Activated CD4-positive, CD25-positive, alpha-beta regulatory T cell (primary cell): ENCODE results near the gene P3H4.

Experiments used
- DNase-seq, 4 experiments: peaks; one replicate each; lab custom pipeline; 2025; lab: John Stamatoyannopoulos, UW

P3H4 gene

GRCh38 chr17:41821776-41822175, 10.0 kb upstream of the P3H4 start:
- DNase-seq: no peak

GRCh38 chr17:41818024-41818423, 6.3 kb upstream of the P3H4 start:
- DNase-seq: no peak

DNA sequence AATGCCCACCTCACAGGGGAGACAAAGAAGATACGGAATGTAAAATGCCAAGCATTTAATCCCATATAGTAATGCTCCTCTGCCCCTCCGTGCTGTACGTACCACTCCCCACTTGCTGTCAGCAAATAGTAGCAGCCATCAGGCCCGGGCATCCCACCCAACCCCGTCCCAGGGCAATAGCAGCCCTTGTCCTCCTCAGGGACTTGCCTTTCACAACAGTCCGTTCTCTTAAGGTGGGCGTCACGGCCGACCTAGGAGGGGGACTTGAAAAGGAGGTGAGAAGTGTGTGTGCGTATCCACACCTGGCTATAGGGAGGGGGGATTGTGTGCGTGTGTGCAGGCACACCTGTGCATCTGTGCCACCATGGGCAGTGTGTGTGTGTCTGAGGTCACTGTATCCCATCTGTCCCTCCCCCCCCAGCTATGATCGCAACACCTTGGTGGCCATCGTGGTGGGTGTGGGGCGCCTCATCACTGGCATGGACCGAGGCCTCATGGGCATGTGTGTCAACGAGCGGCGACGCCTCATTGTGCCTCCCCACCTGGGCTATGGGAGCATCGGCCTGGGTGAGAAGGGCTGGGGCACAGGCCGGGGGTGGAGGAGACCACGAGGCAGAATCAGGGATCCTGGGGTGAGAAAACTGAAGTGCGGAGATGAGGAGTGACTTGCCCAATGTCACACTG, 5.0 kb upstream of the P3H4 start:
- no peak for DNase-seq

GRCh38 chr17:41814195-41814594, 2.4 kb upstream of the P3H4 start:
- no peak for DNase-seq

DNA sequence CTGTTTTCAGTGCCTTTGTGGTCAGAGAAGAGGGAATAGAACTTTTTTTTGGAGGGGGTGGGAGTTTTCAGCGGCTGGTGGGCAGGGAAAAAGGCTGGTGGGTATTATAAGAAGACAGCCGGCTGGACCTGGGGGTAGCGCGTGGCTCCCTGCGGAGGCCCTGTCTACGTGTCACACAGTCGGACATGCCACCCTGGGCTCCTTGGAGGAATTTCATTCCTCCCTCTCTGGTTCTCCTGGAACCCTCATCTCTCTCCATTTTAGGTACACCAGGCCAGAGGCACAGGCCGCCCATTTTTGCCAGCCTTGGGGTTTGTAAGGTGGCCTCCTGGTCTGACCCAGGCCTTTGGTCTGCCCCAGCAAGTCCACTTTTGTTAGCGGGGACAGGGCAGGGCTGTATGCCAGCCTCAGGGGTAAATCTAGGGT, 2.0 kb upstream of the P3H4 start:
- DNase-seq: no peak

GRCh38 chr17:41813152-41813680, 1.5 kb upstream of the P3H4 start:
- DNase-seq: no peak

- peak in 1 of 4 experiments; percentile 19 for DNase-seq
Observed at GRCh38 chr17:41812381-41813151, 817 bp upstream of the P3H4 start, which contains the start of gene FKBP10. Gene FKBP10 (plus strand): TSS chr17:41813004. CDS start chr17:41813035, 31 bp downstream.

DNA sequence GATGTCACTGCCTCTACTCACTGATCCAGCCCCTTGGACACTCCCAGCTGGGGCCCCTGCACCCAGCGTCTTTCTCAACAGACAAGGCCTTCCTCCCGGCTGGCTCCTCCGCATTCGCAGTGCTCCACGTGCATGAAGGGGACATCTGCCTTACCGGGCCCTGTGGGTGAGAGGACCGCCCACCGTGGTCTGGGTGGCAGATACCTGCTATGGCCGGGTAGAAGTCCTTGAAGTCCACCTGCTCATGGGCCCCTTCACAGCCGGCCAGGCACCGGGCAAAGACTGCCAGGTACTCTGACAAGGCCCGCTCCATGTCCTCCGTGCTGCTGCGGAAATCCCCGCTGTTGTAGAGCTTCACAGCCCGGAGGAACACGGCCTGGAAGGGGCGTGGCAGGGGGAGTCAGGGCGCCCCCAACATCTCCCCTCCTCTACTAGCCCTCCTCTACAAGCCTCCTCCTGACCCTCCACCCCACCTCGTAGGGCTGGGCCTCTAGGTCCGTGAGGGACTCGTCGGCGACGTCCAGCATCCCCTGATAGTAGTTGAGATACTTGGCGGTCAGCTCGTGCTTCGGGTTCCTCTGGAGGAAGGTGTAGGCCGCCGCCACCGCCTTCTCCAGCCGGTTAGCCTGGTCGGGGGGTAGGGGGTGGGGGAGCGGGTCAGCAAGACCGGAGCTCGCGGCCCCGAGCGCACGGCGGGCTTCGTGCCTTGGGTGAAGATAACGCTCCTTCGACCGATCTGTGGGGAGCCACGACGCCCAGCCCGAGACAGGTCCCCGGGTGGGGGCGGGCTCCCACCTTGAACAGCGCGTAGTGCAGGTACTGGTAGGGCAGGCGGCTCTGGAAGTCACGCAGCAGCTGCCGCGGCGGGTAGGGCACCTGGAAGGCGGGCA, 845 bp downstream of the P3H4 start:
- peak in 1 of 4 experiments; percentile 10 for DNase-seq

- no peak for DNase-seq
Observed at GRCh38 chr17:41806685-41807445, 4.9 kb downstream of the P3H4 start.

GRCh38 chr17:41803049-41804020, 8.4 kb downstream of the P3H4 start:
- no peak for DNase-seq

- DNase-seq: peak; percentile 53 to 69 (median 64)
Observed at GRCh38 chr17:41801374-41802271, 10.1 kb downstream of the P3H4 start.

DNA sequence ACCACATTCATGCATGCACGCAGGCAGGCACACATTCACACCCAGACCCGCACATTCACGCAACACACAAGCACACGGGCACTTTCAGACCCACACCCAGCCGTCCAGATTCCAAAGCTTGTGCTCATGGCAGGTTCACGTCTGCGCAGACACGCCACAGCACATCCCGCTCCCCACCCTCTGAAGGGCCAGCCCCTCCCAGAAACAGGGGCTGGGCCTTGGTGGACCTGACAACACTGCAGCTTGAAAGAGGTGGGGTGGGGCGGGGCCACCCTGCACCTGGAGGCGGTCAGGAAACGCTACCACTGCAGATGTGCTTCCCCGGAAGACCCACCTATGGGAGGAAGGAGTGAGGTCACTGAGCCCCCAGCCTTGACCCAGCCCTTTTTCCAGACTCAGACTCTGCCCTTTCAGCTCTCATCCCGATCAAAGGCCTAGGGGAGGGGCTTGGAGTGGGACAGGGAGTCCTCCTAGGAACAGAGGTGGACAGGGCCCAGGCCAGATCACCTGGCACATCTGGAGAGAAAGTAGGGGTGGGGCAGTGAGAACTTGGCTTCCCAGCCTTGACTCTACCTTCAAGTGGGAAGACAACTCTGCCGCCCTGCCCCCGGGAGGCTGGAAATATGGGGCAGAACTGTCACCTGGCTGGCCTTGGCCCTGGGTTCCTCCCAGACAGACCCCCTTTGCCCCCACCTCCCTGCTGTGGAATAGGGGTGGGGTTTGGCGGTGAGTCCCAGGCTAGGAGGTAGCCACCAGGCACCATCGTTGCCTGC, 11.0 kb downstream of the P3H4 start:
- no peak for DNase-seq

DNA sequence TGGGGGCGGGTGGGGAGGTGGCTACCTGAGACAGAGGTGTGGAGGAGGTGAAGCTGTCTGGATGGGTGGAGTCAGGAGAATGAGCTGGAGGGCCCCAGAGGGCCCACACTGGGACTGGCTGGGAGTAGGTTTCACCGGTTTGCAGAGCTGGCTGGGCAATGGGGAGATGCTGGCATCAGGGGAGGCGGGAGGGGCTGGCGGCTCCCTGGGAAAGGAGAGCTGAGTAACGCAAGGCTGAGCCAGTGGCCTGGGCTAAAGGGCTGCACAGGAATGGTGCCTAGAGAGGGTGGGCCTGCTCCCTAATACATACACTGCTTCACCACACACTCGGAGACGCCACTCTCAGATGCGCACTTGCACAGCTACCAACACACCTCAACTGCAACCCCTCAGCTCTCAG, 12.4 kb downstream of the P3H4 start:
- no peak for DNase-seq

DNA sequence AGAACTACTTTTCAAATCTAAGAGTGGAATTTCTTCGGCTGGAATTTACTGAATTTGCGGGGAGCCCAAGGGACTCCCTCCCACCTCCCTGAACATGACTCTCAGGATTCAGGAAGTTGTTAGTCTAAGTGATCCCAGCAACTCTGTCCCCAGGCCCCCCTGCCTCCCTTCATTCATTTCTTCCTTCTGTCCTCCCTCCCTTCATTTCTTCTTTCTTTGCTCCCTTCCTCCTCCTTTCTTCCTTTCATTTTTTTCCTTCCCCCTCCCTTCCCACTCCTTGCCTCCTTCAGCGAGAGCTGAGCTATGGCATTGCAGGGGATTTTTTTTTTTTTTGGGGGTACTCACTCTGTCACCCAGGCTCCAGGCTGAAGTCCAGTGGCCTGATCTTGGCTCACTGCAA, 14.4 kb downstream of the P3H4 start:
- no peak for DNase-seq

DNA sequence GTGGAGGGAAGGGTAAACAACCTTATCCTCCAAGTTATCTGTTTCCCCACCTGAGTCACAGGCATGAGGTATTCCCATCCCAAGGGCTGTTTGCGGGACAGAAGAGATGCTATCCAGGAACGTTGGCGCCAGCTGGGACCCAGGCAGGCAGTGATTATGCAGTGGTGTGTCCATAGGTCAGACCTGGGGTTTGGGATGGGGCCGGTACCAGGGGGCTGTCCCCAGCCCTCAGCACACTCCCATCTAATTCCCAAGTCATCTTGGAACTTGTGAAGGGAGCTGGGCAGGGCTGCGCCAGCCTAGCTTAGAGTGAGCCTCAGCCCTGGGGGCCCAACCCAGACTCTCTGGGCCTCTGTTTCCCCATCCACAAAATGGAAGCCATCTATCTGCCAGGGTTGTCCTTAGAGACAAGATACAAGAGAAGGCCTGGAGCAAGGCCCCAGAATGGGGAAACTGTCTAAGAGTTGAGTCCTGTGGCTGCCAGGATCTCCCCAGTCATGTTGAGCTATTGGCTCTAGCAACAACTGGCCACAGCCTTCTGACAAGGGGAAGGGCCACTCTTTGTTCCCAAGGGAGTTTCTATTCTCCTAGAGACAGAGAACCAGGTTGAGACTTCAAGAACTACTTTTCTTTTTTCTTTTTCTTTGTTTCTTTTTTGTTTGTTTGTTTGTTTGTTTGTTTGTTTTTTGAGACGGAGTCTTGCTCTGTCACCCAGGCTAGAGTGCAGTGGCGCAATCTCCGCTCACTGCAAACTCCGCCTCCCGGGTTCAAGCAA, 15.4 kb downstream of the P3H4 start:
- no peak for DNase-seq

DNA sequence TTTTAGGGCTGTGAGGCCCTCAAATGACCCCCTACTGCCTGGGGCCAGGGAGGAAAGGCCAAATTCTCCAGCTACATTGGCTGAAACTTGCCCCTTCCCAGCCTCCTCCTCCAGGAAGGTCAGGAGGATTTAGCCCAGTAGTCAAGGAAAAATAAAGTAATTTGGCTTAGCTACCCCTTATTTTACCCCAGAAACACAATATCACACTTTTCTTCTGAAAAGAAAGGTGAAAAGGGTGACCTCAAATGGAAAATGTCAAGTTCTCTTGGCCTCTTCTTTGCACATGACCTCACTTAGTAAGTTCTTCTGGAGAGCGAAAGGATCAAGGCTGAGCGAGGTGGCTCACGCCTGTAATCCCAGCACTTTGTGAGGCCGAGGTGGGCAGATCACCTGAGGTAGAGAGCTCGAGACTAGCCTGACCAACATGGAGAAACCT, 17.2 kb downstream of the P3H4 start:
- no peak for DNase-seq

DNA sequence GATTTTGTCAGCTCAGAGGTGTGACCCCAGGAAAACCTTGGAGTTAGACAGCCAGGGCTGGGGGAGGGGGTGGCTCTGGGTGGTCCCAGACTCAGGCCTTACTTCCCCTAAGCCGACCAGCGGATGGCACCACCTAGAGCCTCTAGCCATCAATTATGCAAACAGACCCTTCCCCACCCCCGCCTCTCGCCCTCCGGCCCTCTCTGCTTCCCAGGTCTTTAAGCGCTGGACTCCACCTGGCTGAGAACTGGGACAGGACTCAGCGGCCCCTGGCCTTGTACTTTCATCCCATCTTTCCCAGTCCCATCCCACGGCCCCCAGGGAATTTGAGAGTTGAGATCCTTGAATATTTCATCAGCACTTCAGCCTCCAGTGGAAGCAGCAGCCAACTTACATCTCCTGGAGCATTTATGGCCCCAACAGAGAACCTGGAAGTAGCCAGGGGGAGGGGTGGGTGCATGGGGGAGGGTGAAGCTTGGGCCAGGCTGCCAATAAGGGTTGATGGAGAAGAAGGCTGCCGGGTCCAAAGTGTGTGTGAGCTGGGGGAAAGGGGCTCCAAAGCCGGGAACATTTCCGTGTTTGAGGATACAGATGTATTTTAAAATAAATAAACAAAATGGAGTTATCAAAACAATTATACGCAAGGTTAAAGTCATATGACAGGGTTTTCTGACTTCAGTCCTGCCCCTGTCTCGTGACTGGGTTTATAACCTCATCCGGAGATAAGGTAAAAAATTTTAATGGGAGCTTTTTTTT, 17.8 kb downstream of the P3H4 start:
- no peak for DNase-seq
